HepG2 (cell line): Measurements from ENCODE around the gene RPLP2. TPM values are rescaled to one million over a fixed set of nuclear protein-coding genes. Genes with fewer than 3 reads are reported as not detected.
A peak's percentile ranks its signal among the peaks of the same experiment; 100 is the strongest.

Experiments
- AKNA ChIP-seq: sonication (generic); formaldehyde crosslinking; IDR thresholded peaks from 2 replicates; pipeline ENCODE4 v1.4.0; 2020; ENCODE audit warnings: missing genetic modification reagents, borderline replicate concordance
- DRAP1 ChIP-seq: IDR thresholded peaks from 2 replicates; pipeline ENCODE4 v1.6.1; 2016; ENCODE audit warnings: missing genetic modification reagents, missing compliant biosample characterization
- MTA3 ChIP-seq: sonication (generic); formaldehyde crosslinking; IDR thresholded peaks from 2 replicates; pipeline ENCODE4 v1.4.0; 2020; ENCODE audit warnings: missing genetic modification reagents
- STAT6 ChIP-seq: sonication (generic); formaldehyde crosslinking; IDR thresholded peaks from 2 replicates; pipeline ENCODE4 v1.4.0; 2020; ENCODE audit warnings: missing genetic modification reagents, mild to moderate bottlenecking, borderline replicate concordance
- ZNF232 ChIP-seq: sonication (generic); formaldehyde crosslinking; IDR thresholded peaks from 2 replicates; pipeline ENCODE4 v1.4.0; 2020; ENCODE audit warnings: missing genetic modification reagents, borderline replicate concordance
- ZNF407 ChIP-seq: sonication (generic); formaldehyde crosslinking; IDR thresholded peaks from one replicate; pipeline ENCODE4 v1.5.1; 2020; ENCODE audit warnings: mild to moderate bottlenecking, missing genetic modification reagents; ENCODE audit errors: not compliant biosample characterization
- ZNF550 ChIP-seq: sonication (generic); formaldehyde crosslinking; IDR thresholded peaks from 2 replicates; pipeline ENCODE4 v1.4.0; 2020; ENCODE audit warnings: mild to moderate bottlenecking, missing genetic modification reagents, borderline replicate concordance
- ZNF768 ChIP-seq: sonication (generic); formaldehyde crosslinking; IDR thresholded peaks from 2 replicates; pipeline ENCODE4 v1.4.0; 2020; ENCODE audit warnings: missing genetic modification reagents
- ZNF782 ChIP-seq: sonication (generic); formaldehyde crosslinking; IDR thresholded peaks from 2 replicates; pipeline ENCODE4 v1.4.0; 2020; ENCODE audit warnings: missing genetic modification reagents, mild to moderate bottlenecking, borderline replicate concordance
- ZNF891 ChIP-seq: sonication (generic); formaldehyde crosslinking; IDR thresholded peaks from 2 replicates; pipeline ENCODE4 v1.5.0; 2020; ENCODE audit warnings: mild to moderate bottlenecking, missing genetic modification reagents
- ZSCAN25 ChIP-seq: sonication (generic); formaldehyde crosslinking; IDR thresholded peaks from 2 replicates; pipeline ENCODE4 v1.8.0; 2022; ENCODE audit warnings: mild to moderate bottlenecking, missing genetic modification reagents
- polyA plus RNA-seq, 8 experiments: library from polyadenylated mRNA; depleted of rRNA in 3 of 8; stranded (reverse) in 7 of 8; unstranded in 1 of 8; fragments of >200 nt; fragmentation: Illumina TruSeq in 4 of 8; extraction: Trizol in 4 of 8; gene quantifications; 2 replicates each; pipeline versions ENCODE4 v1.2.1 to v1.2.3, GENCODE V29; 2011 to 2016; ENCODE audit warnings: low read depth in 4 of 8, missing spikeins in 1 of 8, mixed read lengths in 1 of 8; ENCODE audit not compliant: insufficient read depth in 1 of 8
- total RNA-seq, 5 experiments: library from RNA; depleted of rRNA; stranded (reverse); fragments of >200 nt; fragmentation: Illumina TruSeq; extraction: Trizol; gene quantifications; 2 replicates each; pipeline ENCODE4 v1.2.3, GENCODE V29; 2016; ENCODE audit warnings: low read depth in 1 of 5

Gene RPLP2
- total and polyA plus RNA-seq, 2 of the 13 experiments (the other 11 are each of a cell fraction or from before 2014, with no cell fraction given): 978 to 2,106 TPM

GRCh38 chr11:777288-778255, 32.2 kb upstream of the RPLP2 start, which contains the start of gene GATD1 (continued):
- TF ChIP-seq DRAP1: no peak
- no peak for TF ChIP-seq ZNF550 (CRISPR knock-in tag)
- no peak for TF ChIP-seq ZNF407 (CRISPR knock-in tag)
- TF ChIP-seq ZNF232 (CRISPR knock-in tag): no peak
- no peak for TF ChIP-seq AKNA
- TF ChIP-seq MTA3 (CRISPR knock-in tag): no peak
- no peak for TF ChIP-seq ZNF891
- no peak; the same call in 1 of the 2 replicates for TF ChIP-seq ZNF768
- TF ChIP-seq ZSCAN25: no peak
- TF ChIP-seq STAT6 (CRISPR knock-in tag): no peak
- 0 out of 2 replicates have a peak, but pooled peaks have one; percentile 25 for TF ChIP-seq ZNF782 (CRISPR knock-in tag)
